ENCODE measurements around the gene POGZ. TPM values are rescaled to one million over a fixed set of nuclear protein-coding genes. Genes with fewer than 3 reads are reported as not detected.
A peak's percentile ranks its signal among the peaks of the same experiment; 100 is the strongest.

Gene POGZ
- total RNA-seq, 6 experiments from 2014 or later = 13.5 to 44.9 (median 29.9) TPM

GRCh38 chr1:151428068-151428467 lies 31.2 kb downstream of the POGZ start:
- no peak for TF ChIP-seq CTCF (IDR thresholded peaks at IDR 0.05)
- no peak for TF ChIP-seq POLR2A (IDR thresholded peaks at IDR 0.05)
- DNase-seq = no peak
- H3K27me3 ChIP-seq = no peaks in the 10 kb centered on the region
- intact Hi-C loops (cut with DNase I) = no loop called here
- peak in 1 of 4 donors; percentile 30 for ATAC-seq
- no peaks in the 10 kb centered on the region for H3K4me1 ChIP-seq
- no peaks in the 10 kb centered on the region for H3K9me3 ChIP-seq
- WGBS (ENCODE audit: insufficient coverage, low coverage, low lambda C conversion rate, missing lambda C conversion rate) = 92% methylated on average over 5 of the region's 7 CpGs
- peaks cover 0 to 74% (median 40%) of the 10 kb centered on the region in 4 donors for H3K36me3 ChIP-seq
- H3K27ac ChIP-seq = no peak overlapping the region
- H3K4me3 ChIP-seq = no peak overlapping the region

- no peak overlapping the region for H3K4me3 ChIP-seq
- H3K4me1 ChIP-seq = no peaks in the 10 kb centered on the region
- peaks cover 0 to 91% (median 50%) of the 10 kb centered on the region in 4 donors for H3K36me3 ChIP-seq
- no peak for TF ChIP-seq CTCF (IDR thresholded peaks at IDR 0.05)
- no peak for TF ChIP-seq POLR2A (IDR thresholded peaks at IDR 0.05)
- H3K27ac ChIP-seq = no peak overlapping the region
- WGBS (ENCODE audit: insufficient coverage, low coverage, low lambda C conversion rate, missing lambda C conversion rate) = 8% methylated on average over 2 of the region's 2 CpGs
- no peaks in the 10 kb centered on the region for H3K9me3 ChIP-seq
- no peaks in the 10 kb centered on the region for H3K27me3 ChIP-seq
- intact Hi-C loops (cut with DNase I) = no loop called here
- DNase-seq (no peak), ATAC-seq (peak in 1 of 4 donors; percentile 24)
Measured at GRCh38 chr1:151425103-151425502, 34.2 kb downstream of the POGZ start.

- Histone ChIP-seq H3K36me3 (peaks cover 0 to 63% (median 34%) of the 10 kb centered on the region in 4 donors), H3K27me3 (no peaks in the 10 kb centered on the region), H3K9me3 (no peaks in the 10 kb centered on the region), H3K27ac (no peak overlapping the region), H3K4me3 (no peak overlapping the region), H3K4me1 (no peaks in the 10 kb centered on the region)
- intact Hi-C loops (cut with DNase I) = loop anchor here in 1 of 2 donors (10.0 kb wide), 1 partner anchor 125 kb away; no protein-coding TSS in a partner anchor
- DNase-seq (no peak), ATAC-seq (no peak)
- TF ChIP-seq CTCF (IDR thresholded peaks at IDR 0.05) = no peak
- TF ChIP-seq POLR2A (IDR thresholded peaks at IDR 0.05) = no peak
- WGBS (ENCODE audit: insufficient coverage, low coverage, low lambda C conversion rate, missing lambda C conversion rate) = 77% methylated on average over 5 of the region's 5 CpGs
Measured at GRCh38 chr1:151419819-151420218, 39.5 kb downstream of the POGZ start.

- ATAC-seq = no peak
- DNase-seq = no peak
- H3K27me3 ChIP-seq = no peaks in the 10 kb centered on the region
- H3K27ac ChIP-seq = no peak overlapping the region
- H3K9me3 ChIP-seq = no peaks in the 10 kb centered on the region
- H3K4me3 ChIP-seq = no peak overlapping the region
- WGBS (ENCODE audit: insufficient coverage, low coverage, low lambda C conversion rate, missing lambda C conversion rate) = 97% methylated on average over 3 of the region's 3 CpGs
- no peaks in the 10 kb centered on the region for H3K4me1 ChIP-seq
- no peak for TF ChIP-seq CTCF (IDR thresholded peaks at IDR 0.05)
- TF ChIP-seq POLR2A (IDR thresholded peaks at IDR 0.05) = no peak
- intact Hi-C loops (cut with DNase I) = loop anchor here in 1 of 2 donors (10.0 kb wide), 1 partner anchor 123 kb away; no protein-coding TSS in a partner anchor
- peaks cover 0 to 62% (median 30%) of the 10 kb centered on the region in 4 donors for H3K36me3 ChIP-seq
Measured at GRCh38 chr1:151418081-151418480, 41.2 kb downstream of the POGZ start.
